SK-N-SH (cell line): ENCODE measurements around the gene C1QBP.

ENCODE experiments used
- EP300 ChIP-seq, 2 experiments: IDR thresholded peaks; 2 replicates each; pipeline versions ENCODE4 v1.4.0 to v1.6.1; 2012; ENCODE audit warnings: borderline replicate concordance in 1 of 2, low read depth in 1 of 2, low read length in 1 of 2
- EZH2phosphoT487 ChIP-seq: fragments of 200-600 bp; sonication (generic); IDR thresholded peaks from 2 replicates; pipeline ENCODE4 v1.6.1; 2017; ENCODE audit warnings: low read depth, mixed run types, mild to moderate bottlenecking, antibody characterized with exemption, moderate library complexity, borderline replicate concordance
- FOSL2 ChIP-seq: IDR thresholded peaks from 2 replicates; pipeline ENCODE4 v1.4.0; 2012; ENCODE audit warnings: low read depth, mild to moderate bottlenecking, moderate library complexity, borderline replicate concordance
- FOXM1 ChIP-seq: IDR thresholded peaks from 2 replicates; pipeline ENCODE4 v1.4.0; 2012; ENCODE audit warnings: low read depth, mild to moderate bottlenecking
- NFIC ChIP-seq: IDR thresholded peaks from 2 replicates; pipeline ENCODE4 v1.4.0; 2012; ENCODE audit warnings: borderline replicate concordance
- RAD21 ChIP-seq: IDR thresholded peaks from 2 replicates; pipeline ENCODE4 v1.6.1; 2012; ENCODE audit warnings: mild to moderate bottlenecking, low read length
- RFX5 ChIP-seq: IDR thresholded peaks from 2 replicates; pipeline ENCODE4 v1.6.1; 2012; ENCODE audit warnings: mild to moderate bottlenecking, improper control_type of control experiment, low read length
- SIN3A ChIP-seq: IDR thresholded peaks from 2 replicates; pipeline ENCODE4 v1.6.1; 2012; ENCODE audit warnings: low read depth, mild to moderate bottlenecking, low read length, moderate library complexity, borderline replicate concordance
- TF ChIP-seq, protein P1 (sequence below): fragments of 200-600 bp; sonication (generic); IDR thresholded peaks from 2 replicates; pipeline ENCODE4 v1.6.1; 2017; ENCODE audit warnings: antibody characterized with exemption, mild to moderate bottlenecking, moderate library complexity
- TF ChIP-seq, protein P2 (sequence below): IDR thresholded peaks from 2 replicates; pipeline ENCODE4 v1.6.1; 2012; ENCODE audit warnings: mild to moderate bottlenecking, low read depth, low read length, moderate library complexity
- TF ChIP-seq, protein P3 (sequence below): fragments of 150-350 bp; IDR thresholded peaks from 2 replicates; pipeline ENCODE4 v1.6.1; 2017; ENCODE audit warnings: antibody characterized with exemption, low read length, low read depth, borderline replicate concordance
- TF ChIP-seq, protein P4 (sequence below): IDR thresholded peaks from 2 replicates; pipeline ENCODE4 v1.4.0; 2012; ENCODE audit warnings: low read depth, borderline replicate concordance

DNA sequence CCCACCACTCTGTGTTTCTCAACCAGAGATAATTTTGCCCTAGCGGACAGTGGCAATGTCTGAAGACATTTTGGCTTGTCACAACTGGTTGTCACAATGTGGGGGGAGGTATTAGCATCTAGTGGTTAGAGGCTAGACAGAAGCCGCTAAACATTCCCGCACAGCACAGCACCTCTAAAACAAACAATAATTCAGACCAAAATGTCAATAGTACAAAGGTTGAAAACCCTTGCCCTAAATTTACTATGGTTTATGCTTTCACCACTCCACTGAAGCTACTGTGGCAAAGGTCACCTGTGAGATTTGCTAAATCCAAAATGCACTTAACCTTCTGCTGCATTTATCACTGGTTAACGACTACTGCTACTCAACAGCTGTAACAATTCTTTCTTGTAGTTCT lies 33.6 kb downstream of the C1QBP start:
- no peak for TF ChIP-seq RFX5
- TF ChIP-seq, protein P1, sequence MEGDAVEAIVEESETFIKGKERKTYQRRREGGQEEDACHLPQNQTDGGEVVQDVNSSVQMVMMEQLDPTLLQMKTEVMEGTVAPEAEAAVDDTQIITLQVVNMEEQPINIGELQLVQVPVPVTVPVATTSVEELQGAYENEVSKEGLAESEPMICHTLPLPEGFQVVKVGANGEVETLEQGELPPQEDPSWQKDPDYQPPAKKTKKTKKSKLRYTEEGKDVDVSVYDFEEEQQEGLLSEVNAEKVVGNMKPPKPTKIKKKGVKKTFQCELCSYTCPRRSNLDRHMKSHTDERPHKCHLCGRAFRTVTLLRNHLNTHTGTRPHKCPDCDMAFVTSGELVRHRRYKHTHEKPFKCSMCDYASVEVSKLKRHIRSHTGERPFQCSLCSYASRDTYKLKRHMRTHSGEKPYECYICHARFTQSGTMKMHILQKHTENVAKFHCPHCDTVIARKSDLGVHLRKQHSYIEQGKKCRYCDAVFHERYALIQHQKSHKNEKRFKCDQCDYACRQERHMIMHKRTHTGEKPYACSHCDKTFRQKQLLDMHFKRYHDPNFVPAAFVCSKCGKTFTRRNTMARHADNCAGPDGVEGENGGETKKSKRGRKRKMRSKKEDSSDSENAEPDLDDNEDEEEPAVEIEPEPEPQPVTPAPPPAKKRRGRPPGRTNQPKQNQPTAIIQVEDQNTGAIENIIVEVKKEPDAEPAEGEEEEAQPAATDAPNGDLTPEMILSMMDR = no peak
- no peak for TF ChIP-seq RAD21
- no peak for TF ChIP-seq EZH2phosphoT487
- no peak for TF ChIP-seq FOXM1
- TF ChIP-seq SIN3A = no peak
- TF ChIP-seq, protein P2, sequence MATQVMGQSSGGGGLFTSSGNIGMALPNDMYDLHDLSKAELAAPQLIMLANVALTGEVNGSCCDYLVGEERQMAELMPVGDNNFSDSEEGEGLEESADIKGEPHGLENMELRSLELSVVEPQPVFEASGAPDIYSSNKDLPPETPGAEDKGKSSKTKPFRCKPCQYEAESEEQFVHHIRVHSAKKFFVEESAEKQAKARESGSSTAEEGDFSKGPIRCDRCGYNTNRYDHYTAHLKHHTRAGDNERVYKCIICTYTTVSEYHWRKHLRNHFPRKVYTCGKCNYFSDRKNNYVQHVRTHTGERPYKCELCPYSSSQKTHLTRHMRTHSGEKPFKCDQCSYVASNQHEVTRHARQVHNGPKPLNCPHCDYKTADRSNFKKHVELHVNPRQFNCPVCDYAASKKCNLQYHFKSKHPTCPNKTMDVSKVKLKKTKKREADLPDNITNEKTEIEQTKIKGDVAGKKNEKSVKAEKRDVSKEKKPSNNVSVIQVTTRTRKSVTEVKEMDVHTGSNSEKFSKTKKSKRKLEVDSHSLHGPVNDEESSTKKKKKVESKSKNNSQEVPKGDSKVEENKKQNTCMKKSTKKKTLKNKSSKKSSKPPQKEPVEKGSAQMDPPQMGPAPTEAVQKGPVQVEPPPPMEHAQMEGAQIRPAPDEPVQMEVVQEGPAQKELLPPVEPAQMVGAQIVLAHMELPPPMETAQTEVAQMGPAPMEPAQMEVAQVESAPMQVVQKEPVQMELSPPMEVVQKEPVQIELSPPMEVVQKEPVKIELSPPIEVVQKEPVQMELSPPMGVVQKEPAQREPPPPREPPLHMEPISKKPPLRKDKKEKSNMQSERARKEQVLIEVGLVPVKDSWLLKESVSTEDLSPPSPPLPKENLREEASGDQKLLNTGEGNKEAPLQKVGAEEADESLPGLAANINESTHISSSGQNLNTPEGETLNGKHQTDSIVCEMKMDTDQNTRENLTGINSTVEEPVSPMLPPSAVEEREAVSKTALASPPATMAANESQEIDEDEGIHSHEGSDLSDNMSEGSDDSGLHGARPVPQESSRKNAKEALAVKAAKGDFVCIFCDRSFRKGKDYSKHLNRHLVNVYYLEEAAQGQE = no peak
- TF ChIP-seq EP300 (IDR thresholded peaks at IDR 0.05; ENCODE audit: borderline replicate concordance in 1 of 2, low read depth in 1 of 2, low read length in 1 of 2) = no peak
- TF ChIP-seq FOSL2 = no peak
- TF ChIP-seq, protein P3, sequence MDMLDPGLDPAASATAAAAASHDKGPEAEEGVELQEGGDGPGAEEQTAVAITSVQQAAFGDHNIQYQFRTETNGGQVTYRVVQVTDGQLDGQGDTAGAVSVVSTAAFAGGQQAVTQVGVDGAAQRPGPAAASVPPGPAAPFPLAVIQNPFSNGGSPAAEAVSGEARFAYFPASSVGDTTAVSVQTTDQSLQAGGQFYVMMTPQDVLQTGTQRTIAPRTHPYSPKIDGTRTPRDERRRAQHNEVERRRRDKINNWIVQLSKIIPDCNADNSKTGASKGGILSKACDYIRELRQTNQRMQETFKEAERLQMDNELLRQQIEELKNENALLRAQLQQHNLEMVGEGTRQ = no peak
- TF ChIP-seq NFIC = no peak
- TF ChIP-seq, protein P4, sequence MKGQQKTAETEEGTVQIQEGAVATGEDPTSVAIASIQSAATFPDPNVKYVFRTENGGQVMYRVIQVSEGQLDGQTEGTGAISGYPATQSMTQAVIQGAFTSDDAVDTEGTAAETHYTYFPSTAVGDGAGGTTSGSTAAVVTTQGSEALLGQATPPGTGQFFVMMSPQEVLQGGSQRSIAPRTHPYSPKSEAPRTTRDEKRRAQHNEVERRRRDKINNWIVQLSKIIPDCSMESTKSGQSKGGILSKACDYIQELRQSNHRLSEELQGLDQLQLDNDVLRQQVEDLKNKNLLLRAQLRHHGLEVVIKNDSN = no peak
